Activated CD4-positive, CD25-positive, alpha-beta regulatory T cell treated with anti-CD3 and anti-CD28 coated beads, Interleukin-2, amount 50 U/mL, for 72 hours (primary cell): ENCODE measurements around the gene TNS1.
A peak's percentile ranks its signal among the peaks of the same experiment; 100 is the strongest.
"Not testable (repeated sequence)": the region's sequence is repeated elsewhere in the genome, so short reads cannot be mapped to it uniquely, and the experiment has no call there.

Experiments
- DNase-seq: peaks from one replicate; pipeline ENCODE4 v3.0.0; 2021

Gene TNS1

DNA sequence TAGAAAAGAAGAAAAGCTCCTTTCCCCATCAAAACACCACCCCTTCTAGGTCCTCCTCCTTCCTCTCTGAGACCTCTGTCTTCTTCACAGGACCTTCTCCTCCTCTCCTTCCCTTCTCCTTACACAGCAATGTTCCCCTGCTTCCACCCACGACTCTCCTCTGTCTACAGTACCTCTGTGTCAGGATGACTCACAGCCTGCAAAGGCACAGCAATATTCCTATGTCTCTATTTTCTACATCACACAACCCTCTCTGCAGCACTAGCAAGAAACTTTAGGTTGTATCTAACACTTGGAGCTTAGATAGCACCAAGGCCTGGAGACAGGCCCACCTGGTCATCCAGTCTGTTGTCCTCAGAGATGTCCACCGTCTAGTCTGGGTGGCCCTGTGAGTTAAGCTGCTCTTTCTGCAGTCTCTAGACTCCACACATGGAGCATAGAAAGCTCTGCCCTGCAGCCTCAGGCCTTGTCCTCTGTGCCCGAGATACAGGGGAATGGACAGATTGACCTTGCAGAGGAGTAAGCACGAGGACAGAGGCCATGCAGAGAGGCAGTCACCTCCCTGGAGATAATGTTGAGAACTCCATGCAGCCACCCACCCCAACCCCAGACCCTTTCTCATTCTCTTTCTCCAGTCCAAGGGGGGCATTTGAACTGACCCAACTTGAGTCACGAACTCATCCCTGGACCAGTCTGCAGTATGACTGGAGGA lies 212.0 kb downstream of the TNS1 start:
- DNase-seq = no peak

DNA sequence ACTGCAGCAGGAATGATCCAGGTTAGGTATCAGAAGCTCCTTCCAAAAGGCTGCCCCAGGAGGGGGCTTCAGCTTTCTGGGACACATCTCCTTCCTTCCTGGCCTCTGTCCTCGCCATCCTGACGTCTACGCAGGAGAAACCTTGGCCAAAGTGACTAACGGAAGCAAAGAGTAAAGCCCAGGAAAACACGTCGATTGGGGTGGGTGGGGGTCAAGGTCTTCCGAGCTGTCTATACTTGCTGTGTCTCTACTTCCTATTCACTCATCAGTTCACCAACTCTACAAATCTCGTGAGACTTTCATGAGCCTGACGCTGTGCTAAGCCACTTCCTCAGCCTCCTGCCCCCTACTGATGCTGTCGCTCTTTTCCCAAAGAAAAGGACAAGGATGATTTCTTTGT lies 212.6 kb downstream of the TNS1 start:
- DNase-seq = no peak

DNA sequence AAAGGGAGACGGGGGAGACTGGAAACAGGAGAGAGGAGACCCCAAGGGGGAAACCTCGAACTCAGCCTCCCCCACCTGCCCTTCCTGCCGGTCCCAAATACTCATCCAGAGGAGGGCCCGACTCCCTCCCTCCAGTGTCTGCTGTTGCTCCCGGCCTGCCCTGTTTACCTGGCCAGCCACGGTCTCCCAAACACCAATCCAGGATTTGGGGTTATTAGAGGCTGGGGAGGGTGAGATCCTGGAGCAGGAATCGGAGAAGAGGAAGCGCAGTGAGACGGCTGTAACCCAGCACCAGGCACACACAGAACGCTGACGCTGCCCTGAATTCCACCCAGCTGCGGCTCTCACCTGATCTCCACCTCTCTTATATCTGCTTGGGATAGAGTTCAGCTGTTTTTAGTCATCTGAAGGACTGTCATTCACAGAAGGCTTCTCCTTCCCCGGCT lies 213.0 kb downstream of the TNS1 start:
- DNase-seq = no peak

DNA sequence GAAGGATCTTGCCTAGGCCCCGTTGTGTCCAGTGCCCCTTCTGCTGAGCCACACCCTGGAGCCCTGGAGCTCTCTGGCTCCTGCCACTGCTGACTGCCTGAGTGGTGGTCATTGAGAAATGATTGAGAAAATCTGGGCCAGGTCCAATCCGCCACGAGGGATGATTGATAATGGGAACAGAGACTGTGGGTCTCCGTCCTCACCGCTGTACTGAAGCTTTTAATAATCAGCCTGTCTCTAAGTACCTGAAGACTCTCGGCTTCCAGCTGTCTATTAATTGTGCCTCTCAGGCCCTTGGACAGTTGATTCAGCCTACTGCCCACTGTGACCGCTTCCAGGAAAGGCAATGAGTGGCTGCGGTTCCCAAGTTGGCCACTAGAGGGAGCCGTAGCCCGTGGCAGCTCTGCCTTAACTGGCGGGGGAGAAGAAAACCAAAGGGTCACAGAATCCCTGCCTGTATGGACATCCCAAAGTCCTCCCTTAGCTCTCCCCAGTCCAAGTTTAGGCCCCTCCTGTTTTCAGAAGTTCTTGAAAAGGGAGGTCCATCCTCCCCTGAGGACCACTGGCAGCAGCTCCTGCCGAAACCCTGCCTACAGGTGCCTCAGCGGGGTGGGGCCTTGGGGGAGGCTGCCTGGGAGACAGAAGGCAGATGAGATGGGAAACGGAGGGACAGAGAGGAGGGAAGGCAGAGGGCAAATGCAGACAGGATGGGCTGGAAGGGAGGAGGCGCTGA lies 213.6 kb downstream of the TNS1 start:
- peak; percentile 84 for DNase-seq

- no peak for DNase-seq
Observed at GRCh38 chr2:217788669-217789002, 214.2 kb downstream of the TNS1 start.

GRCh38 chr2:217787160-217787877 lies 215.5 kb downstream of the TNS1 start:
- no peak for DNase-seq

DNA sequence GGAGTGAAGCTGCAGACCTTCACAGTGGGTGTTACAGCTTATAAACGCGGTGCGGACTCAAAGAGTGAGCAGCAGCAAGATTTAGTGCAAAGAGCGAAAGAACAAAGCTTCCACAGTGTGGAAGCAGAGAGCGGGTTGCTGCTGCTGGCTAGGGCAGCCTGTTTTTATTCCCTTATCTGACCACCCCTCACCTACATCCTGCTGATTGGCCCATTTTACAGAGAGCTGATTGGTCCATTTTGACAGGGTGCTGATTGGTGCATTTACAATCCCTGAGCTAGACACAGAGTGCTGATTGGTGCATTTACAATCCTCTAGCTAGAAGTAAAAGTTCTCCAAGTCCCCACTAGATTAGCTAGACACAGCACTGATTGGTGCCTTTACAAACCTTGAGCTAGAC lies 216.2 kb downstream of the TNS1 start:
- DNase-seq = not testable (repeated sequence)

- peak; percentile 81 for DNase-seq
Observed at GRCh38 chr2:217785544-217786045, 217.2 kb downstream of the TNS1 start.

GRCh38 chr2:217784996-217785543 lies 217.7 kb downstream of the TNS1 start:
- DNase-seq = no peak

DNA sequence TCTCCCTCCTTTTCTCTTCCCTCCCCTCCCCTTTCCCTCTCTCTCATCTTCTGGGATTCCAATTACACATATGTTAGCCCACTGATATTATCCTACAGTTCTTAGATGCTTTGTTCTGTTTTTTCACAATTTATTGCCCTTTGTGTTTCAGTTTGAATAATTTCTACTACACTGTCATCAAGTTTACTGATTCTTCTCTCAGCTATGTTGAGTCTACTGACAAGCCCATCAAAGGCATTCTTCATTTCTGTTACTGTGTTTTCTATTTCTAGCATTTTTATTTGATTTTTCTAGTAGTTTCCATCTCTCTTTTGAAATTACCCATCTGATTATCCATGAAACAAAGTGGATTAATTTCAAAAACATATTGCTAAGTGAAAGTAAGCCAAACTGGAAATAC lies 219.6 kb downstream of the TNS1 start:
- DNase-seq = no peak

GRCh38 chr2:217777906-217778305 lies 224.9 kb downstream of the TNS1 start:
- DNase-seq = no peak

DNA sequence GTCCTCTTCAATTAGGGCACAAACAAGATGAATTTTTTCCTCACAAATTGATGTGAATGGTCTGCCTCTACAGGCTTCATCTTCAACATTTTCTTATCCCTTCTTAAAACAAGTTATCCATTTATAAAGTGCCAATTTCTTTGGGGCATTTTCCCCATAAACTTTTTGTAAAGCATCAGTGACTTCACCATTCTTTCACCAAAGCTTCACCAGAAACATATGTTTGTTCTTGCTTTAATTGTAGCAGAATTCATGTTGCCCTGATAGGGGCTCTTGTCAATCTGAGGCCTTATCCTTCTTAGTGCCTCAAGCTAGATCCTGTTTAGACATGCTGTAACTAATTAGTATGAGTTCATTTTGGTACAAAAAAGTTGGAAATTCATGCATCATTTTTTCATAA lies 226.2 kb downstream of the TNS1 start:
- DNase-seq = no peak

GRCh38 chr2:217775920-217776503 lies 226.8 kb downstream of the TNS1 start:
- no peak for DNase-seq

DNA sequence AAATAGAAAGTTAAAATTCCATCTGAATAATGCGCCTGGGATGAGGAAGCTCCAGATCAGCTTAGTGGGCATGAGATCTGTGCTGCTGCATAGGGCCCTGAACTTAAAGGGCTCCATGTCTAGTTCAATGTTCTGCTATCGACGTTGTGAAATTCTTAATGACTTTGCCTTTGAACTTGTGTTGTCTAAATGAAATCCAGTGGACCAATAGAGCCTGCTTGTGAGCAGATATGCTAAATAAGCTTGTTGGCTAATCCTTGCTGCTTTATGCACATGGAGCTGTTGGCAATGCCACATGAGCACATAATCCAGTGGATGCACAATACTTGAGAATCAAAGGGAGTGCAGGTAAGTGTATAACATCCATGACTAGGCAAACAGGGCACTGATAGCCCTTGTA lies 228.6 kb downstream of the TNS1 start:
- DNase-seq = no peak

- DNase-seq = no peak
Observed at GRCh38 chr2:217773539-217773938, 229.3 kb downstream of the TNS1 start.

DNA sequence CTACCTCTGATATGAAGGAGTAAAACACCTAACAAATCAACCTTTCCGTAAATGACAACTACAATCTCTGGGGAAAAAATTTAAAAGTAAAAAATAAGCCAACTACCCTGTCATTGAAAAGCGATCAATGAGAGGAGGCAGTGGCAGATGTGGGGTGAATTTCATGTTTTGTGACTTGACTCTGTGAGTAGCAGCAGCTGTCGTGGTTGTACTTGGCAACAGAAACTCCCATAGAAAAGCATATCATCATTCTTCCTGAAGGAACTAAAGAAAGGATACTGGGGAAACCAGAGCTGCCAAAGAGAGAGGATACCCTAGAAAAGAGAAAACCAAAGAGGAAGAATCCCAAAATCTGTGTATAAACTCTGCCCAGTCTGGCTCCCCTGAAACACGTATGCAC lies 236.4 kb downstream of the TNS1 start:
- no peak for DNase-seq

DNA sequence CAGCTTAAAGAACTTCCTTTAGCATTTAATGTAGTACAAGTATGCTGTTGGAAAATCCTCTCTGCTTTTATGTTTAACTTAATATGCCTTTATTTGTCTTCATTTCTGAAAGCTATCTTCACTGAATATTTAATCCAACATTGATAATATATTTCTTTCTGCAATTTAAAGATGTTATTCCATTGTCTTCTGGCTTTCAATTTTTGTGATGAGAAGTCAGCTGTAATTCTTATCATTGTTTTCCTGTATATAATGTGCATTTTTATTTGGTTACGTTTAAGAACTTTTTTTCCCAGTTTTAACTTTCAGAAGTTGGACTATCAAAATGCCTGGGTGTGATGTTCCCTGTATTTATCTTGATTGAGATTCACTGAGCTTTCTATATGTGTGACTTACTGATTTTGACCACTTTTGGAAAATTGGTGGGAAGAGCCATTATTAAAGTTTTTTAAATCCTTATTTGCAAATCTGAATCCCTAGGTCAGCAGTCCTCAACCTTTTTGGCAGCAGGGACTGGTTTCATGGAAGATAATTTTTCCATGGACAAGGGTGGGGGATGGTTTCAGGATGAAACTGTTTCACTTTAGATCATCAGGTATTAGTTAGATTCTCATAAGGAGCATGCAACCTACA lies 241.0 kb downstream of the TNS1 start:
- DNase-seq = no peak

DNA sequence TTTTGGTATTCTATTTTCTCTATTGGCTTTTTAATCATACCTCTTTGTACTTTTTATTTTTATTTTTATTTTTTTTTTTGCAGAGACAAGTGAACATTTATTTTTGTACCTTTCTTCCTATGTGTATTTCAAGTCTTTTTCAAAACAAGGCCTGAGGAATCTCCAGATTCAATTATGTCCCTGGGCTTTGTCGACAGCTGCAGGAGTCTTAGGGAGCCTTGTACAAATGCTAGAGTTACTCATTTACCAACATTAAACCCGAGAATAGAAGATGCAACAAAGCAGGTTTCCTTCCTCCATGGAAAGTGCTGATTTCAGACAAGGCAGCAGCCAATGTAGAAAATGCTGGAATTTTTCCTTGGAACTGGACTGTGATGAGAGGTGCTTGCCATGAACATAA lies 242.8 kb downstream of the TNS1 start:
- DNase-seq = no peak

- DNase-seq = no peak
Observed at GRCh38 chr2:217757108-217757463, 245.7 kb downstream of the TNS1 start.

GRCh38 chr2:217756375-217757107 lies 246.3 kb downstream of the TNS1 start:
- peak; percentile 72 for DNase-seq

- DNase-seq = no peak
Observed at GRCh38 chr2:217755027-217755745, 247.6 kb downstream of the TNS1 start.
